Muscle layer of duodenum (tissue), 2 donors: Measurements from ENCODE around the gene PRAC1.

Experiments
- H3K27ac ChIP-seq: one replicate; pipeline ENCODE4 v1.7.0; 2013; ENCODE audit warnings: mild to moderate bottlenecking, low read length
- H3K27me3 ChIP-seq: one replicate; pipeline ENCODE4 v1.7.0; 2013; ENCODE audit warnings: low read depth, mild to moderate bottlenecking, control low read depth, low read length
- H3K36me3 ChIP-seq, 2 donors: one replicate each; pipeline ENCODE4 v1.7.0; 2013; ENCODE audit warnings: low read length in 2 of 2, control low read depth in 1 of 2, mild to moderate bottlenecking in 1 of 2; ENCODE audit not compliant: insufficient read depth in 2 of 2, control insufficient read depth in 1 of 2
- H3K4me1 ChIP-seq, 2 donors: one replicate each; pipeline ENCODE4 v1.7.0; 2013; ENCODE audit warnings: low read length in 2 of 2, mild to moderate bottlenecking in 2 of 2, control low read depth in 1 of 2, moderate library complexity in 1 of 2; ENCODE audit not compliant: insufficient read depth in 2 of 2, control insufficient read depth in 1 of 2
- H3K4me3 ChIP-seq, 2 donors: one replicate each; pipeline ENCODE4 v1.7.0; 2013; ENCODE audit warnings: low read length in 2 of 2, low read depth in 1 of 2, mild to moderate bottlenecking in 1 of 2
- H3K9me3 ChIP-seq, 2 donors: one replicate each; pipeline ENCODE4 v1.7.0; 2013; ENCODE audit warnings: low read length in 2 of 2, control low read depth in 1 of 2, mild to moderate bottlenecking in 1 of 2; ENCODE audit not compliant: control insufficient read depth in 1 of 2
- donor health status: healthy.

The PRAC1 gene

DNA sequence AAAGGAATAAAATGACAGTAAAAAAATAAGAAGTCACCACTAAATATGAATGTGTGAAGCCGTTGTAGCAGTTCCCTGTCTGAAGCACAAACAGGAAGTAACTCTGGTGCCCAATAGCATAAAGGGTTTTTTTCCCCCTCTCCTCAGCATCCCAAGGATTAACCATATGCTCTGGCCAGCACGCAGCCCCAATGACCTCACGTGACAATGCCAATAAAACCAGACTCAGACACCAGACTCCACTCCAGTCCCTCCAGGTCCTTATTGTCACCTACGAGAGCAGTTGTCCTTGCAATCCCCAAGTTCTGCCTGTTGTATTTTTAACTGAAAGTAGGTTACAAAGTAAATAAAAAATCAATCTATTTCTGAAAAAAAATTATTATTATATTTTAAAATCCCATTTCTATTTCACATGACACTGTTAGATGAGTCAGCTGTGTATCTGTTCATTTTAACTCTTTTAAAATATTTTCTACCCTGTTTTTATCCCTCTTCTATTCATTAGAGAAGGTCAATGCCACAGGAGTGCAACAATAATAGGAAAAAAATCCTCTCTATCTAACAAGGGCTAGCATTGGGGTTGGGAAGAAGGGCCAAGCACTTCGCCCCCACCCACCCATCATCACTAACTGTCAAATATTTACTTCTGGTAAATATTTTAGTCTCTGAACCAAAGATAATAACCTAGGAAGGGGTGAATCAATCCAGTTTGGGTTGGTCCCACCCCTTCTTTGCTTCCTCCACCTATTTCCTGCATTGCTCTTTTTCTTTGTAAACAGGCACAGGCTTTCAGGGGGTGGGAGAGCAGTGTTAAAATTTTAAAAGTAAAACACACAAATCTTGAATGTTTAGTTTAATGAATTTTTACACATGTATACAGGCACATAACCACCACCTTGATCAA is 6.6 kb downstream of the PRAC1 start:
- H3K27ac ChIP-seq, result no peak overlapping the region
- peaks cover 0 to 12% of the 10 kb centered on the region in 2 donors for H3K4me1 ChIP-seq
- no peaks in the 10 kb centered on the region for H3K9me3 ChIP-seq
- no peaks in the 10 kb centered on the region for H3K36me3 ChIP-seq
- no peak overlapping the region for H3K4me3 ChIP-seq
- H3K27me3 ChIP-seq, result peaks cover 56% of the 10 kb centered on the region

DNA sequence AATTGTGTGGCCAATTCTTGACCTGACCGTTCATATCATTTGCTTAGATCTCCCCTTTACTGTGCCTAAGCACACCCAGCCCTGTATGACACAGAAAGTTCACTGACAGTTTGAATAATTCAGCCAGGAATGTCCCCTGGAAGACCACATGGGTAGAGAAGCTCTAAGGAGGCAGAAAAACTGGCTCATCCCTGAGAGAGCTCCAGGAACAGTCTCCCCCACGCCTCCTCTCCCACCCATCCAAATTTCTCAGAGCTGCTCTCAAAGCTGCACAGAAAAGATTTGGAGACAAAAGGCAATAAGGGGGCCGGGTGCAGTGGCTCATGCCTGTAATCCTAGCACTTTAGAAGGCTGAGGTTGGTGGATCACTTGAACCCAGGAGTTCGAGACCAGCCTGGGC is 11.2 kb downstream of the PRAC1 start:
- no peaks in the 10 kb centered on the region for H3K36me3 ChIP-seq
- no peak overlapping the region for H3K4me3 ChIP-seq
- H3K9me3 ChIP-seq, result no peaks in the 10 kb centered on the region
- no peak overlapping the region for H3K27ac ChIP-seq
- H3K4me1 ChIP-seq, result no peaks in the 10 kb centered on the region
- peaks cover 15% of the 10 kb centered on the region for H3K27me3 ChIP-seq

DNA sequence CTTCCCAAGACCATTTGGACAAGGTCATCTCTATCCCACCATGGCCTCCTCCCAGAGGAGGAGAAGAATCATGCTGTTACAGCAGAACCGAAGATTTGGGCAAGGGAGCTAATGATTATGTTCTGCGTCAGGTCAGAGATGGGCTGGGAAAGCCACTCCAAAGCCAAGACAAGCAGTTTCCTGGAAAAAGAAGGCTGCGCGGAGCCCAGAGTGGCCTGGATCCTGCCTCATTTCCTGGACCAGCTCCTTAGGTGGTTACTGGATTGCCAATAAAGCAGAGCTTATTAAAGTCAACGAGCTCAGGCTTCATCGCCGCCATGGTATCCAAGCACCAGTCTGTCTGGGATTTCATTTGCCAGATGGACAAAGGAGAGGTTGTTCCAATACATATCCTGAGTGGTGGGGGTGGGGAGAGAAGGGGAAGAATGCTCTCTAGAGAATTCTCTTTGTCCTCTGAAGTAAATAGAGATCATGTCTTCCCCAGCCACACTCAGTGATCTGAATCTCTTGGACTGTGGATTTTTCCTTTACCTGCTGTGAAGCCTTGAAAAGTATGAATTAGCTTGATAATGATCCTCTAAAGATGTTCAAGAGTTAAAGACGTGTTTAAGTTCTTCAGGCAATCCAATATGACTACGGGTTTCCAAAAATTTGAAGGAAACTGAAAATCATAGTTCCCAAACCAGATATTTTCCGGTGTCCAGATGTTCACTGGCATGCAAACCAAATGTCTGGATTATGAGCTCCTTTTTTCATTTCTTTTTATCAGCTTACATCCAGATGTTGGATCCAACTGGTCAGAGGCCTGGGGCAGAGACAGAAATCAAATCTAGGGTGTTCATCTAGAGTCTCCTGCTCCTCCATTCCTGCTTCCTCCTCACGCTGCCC is 17.7 kb downstream of the PRAC1 start:
- Histone ChIP-seq H3K27ac (no peak overlapping the region), H3K4me1 (no peaks in the 10 kb centered on the region), H3K9me3 (no peaks in the 10 kb centered on the region), H3K36me3 (no peaks in the 10 kb centered on the region), H3K4me3 (no peak overlapping the region), H3K27me3 (no peaks in the 10 kb centered on the region)

DNA sequence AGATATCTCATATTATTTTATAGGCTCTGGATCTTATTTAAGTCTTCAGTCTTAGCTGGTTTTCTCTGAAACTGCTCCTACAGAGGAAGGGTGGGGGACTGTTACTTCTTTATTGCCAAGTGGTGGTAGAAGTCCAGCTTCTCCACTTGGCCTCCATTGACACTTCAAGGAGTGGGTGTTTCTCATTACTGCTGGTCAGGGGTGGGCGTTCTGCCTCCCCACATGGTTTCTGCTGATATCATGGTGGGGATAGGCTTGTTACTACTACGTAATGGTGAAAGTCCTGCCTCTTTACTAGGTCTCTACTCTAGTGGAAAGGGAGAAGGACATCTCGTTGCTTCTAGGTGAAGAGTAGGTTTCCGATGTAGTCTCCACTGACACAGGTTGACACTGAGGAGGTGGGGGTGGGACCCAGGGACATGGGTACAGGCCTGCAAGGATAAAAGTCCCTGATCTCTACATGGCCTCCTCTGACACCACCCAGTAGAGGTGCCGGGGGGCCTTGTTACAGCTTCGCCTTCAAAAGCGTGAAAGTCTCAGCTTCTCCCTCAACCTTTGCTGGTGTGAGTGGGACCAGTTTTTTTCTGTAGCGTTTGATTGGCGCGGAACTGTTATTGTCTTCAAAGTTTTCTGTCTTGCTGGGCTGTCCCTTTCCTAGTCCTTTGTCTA is 20.3 kb downstream of the PRAC1 start:
- Histone ChIP-seq H3K4me1 (no peaks in the 10 kb centered on the region), H3K9me3 (no peaks in the 10 kb centered on the region), H3K36me3 (no peaks in the 10 kb centered on the region), H3K27ac (no peak overlapping the region), H3K4me3 (no peak overlapping the region), H3K27me3 (peaks cover 6% of the 10 kb centered on the region)

DNA sequence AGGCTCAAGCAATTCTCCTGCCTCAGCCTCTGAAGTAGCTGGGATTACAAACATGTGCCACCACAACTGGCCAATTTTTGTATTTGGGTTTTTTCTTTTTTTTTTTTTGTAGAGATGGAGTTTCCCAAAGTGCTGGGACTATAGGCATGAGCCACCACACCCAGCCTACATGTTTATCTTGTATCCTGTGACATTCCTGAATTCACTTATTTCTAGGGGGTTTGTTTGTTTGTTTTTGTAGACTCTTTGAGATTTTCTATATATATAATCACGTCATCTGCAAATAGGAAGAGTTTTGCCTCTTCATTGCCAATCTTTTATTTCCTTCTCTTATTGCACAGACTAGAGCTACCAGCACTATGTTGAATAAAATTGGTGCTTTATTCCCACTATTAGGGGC is 29.1 kb downstream of the PRAC1 start:
- Histone ChIP-seq H3K27me3 (peaks cover 1% of the 10 kb centered on the region), H3K36me3 (no peaks in the 10 kb centered on the region), H3K4me1 (no peaks in the 10 kb centered on the region), H3K27ac (no peak overlapping the region), H3K9me3 (peaks cover 0 to 3% of the 10 kb centered on the region in 2 donors), H3K4me3 (no peak overlapping the region)

DNA sequence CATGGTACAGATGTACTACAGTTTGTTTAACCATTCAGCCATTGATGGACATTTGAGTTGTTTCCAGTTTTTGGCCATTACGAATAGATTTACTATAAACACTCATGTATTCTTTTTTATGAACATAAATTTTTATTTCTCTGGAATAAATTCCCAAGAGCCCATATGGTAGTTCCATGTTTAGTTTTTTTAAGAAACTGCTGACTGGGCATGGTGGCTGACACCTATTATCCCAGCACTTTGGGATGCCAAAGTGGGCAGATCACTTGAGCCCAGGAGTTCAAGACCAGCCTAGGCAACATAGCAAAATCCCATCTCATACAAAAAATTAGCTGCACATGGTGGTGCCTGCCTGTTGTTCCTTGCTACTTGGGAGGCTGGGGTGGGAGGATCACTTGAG is 30.3 kb downstream of the PRAC1 start:
- Histone ChIP-seq H3K36me3 (no peaks in the 10 kb centered on the region), H3K27ac (no peak overlapping the region), H3K4me1 (no peaks in the 10 kb centered on the region), H3K9me3 (peaks cover 0 to 3% of the 10 kb centered on the region in 2 donors), H3K4me3 (no peak overlapping the region), H3K27me3 (no peaks in the 10 kb centered on the region)

DNA sequence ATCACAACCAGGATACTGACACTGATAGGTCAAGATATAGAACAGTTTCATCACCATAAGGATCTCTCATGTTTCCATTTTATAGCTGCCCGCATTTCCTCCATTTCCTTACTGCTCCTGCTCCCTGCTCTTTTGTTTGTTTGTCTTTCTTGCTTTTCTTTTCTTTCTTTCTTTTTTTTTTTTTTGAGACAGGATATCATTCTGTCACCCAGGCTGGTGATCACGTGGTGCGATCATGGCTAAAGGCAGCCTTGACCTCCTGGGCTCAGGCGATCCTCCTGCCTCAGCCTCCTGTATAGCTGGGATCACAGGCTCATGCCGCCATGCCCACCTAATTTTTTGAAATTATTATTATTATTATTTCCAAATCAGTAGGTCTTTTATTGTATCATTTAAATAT is 31.7 kb downstream of the PRAC1 start:
- Histone ChIP-seq H3K4me1 (no peaks in the 10 kb centered on the region), H3K36me3 (no peaks in the 10 kb centered on the region), H3K9me3 (peaks cover 0 to 3% of the 10 kb centered on the region in 2 donors), H3K4me3 (no peak overlapping the region), H3K27ac (no peak overlapping the region), H3K27me3 (no peaks in the 10 kb centered on the region)

DNA sequence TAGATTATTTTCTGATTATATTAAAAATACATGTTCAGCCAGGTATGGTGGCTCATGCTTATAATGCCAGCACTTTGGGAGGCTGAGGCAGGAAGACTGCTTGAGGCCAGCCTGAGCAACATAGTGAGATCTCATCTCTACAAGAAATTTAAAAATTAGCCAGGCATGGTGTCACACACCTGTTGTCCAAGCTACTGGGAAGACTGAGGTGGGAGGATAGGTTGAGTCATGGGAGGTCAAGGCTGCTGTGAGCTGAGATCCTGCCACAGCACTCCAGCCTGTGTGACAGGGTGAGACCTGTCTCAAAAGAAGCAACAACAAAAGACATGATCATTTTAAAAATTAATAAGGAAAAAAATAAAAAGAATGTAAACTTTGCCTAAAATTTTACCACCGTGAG is 40.7 kb downstream of the PRAC1 start:
- no peak overlapping the region for H3K4me3 ChIP-seq
- no peak overlapping the region for H3K27ac ChIP-seq
- H3K36me3 ChIP-seq, result no peaks in the 10 kb centered on the region
- no peaks in the 10 kb centered on the region for H3K9me3 ChIP-seq
- H3K4me1 ChIP-seq, result peaks cover 0 to 7% of the 10 kb centered on the region in 2 donors
- peaks cover 11% of the 10 kb centered on the region for H3K27me3 ChIP-seq

DNA sequence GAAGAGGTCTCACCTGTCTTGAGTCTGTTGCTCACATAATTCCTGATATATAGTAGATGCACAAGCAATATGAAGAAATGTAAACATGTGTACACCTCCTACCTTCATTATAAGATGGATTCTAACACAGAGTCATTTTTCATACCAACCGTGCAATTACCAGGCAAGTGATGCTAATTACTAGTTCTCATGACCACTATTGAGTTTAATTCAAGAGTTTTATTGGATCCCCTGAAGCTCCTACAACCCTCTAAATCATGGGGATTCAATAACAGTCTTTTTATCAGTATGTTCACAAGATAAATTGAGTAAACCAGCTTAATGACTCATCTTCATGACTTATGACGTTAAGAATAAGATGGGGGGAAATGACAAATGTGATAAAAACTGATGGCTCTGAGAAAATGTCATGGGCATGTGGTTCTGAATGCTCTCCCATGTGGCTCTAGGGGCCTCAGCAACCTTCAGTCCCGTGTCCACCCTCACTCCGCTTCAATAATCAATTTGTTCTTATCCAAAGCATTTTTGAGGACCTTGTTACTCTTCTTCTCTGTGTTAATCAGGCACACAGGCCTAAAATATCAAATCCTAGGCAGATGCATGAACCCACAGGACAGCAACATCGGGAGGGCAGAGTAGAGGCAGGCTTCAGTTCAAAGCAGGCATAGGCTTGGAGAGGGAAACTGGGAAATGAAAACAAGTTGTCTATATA is 42.8 kb downstream of the PRAC1 start:
- Histone ChIP-seq H3K4me3 (no peak overlapping the region), H3K27me3 (peaks cover 11% of the 10 kb centered on the region), H3K36me3 (no peaks in the 10 kb centered on the region), H3K4me1 (peaks cover 0 to 7% of the 10 kb centered on the region in 2 donors), H3K9me3 (no peaks in the 10 kb centered on the region), H3K27ac (no peak overlapping the region)

DNA sequence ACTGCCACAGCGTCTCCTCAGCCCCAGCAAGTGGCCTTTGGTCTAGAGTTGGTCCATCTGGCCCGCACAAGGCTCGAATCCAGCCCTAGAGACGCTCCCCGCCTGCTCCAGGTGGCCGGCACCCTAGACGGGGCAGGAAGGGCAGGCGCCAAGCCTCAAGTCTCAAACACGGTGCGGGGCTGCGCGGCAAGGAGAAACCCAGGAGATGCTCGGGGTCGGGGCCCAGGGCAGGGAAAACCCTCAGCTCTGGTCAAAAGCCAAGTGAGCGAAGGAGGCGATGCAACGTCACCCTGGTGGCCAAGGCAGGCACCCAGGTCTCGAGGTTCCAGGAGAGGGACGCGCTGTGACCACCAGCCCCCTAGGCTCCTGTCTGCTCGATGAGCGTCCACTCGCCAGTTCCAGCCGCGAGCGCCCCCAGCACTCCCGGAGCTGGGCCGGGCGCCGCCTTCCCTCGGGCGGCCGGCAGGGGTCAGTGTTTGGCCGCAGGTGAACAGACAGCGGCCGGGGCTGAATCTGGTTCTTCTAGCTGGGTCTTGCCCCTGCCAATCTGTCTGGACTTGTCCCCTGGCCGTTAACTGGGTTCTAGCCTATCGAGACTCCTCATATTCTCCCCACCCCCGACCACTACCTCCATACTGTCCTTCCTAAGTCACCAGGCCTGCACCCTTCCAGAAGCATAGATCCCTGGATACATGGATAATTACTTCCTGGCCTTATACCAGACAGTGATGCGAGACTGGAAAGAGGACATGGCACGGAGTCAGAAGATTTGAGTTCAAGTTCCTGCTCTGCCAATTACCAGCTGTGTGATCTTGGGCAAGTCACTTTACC is 44.0 kb downstream of the PRAC1 start:
- no peaks in the 10 kb centered on the region for H3K36me3 ChIP-seq
- peaks cover 11% of the 10 kb centered on the region for H3K27me3 ChIP-seq
- peak overlapping the region in 1 of 2 donors; percentile 40 for H3K4me3 ChIP-seq
- H3K27ac ChIP-seq, result no peak overlapping the region
- H3K4me1 ChIP-seq, result peaks cover 0 to 7% of the 10 kb centered on the region in 2 donors
- no peaks in the 10 kb centered on the region for H3K9me3 ChIP-seq
